ENCODE results near the gene NOX5.

DNA sequence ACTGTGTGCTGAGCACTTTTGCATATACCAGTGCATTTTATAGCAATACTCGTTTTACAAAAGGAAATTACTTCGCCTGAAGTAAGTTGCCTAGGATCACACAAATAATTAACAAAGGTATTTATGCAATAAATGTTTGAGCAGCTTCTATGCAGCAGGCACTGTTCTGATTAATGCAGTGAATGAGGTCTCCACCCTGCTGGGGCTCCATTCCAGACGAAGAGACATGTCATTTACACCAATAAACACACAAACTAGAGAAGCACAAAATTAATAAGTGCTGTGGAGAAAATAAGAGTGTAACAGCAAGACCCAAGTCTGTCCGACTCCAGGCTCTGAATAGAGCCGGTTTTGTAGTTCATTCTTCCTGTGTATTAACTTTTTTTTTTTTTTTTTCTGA lies 17.5 kb downstream of the NOX5 start:
- TF ChIP-seq, protein P1, sequence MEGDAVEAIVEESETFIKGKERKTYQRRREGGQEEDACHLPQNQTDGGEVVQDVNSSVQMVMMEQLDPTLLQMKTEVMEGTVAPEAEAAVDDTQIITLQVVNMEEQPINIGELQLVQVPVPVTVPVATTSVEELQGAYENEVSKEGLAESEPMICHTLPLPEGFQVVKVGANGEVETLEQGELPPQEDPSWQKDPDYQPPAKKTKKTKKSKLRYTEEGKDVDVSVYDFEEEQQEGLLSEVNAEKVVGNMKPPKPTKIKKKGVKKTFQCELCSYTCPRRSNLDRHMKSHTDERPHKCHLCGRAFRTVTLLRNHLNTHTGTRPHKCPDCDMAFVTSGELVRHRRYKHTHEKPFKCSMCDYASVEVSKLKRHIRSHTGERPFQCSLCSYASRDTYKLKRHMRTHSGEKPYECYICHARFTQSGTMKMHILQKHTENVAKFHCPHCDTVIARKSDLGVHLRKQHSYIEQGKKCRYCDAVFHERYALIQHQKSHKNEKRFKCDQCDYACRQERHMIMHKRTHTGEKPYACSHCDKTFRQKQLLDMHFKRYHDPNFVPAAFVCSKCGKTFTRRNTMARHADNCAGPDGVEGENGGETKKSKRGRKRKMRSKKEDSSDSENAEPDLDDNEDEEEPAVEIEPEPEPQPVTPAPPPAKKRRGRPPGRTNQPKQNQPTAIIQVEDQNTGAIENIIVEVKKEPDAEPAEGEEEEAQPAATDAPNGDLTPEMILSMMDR (IDR thresholded peaks at IDR 0.05), result no peak
- TF ChIP-seq POLR2AphosphoS5 (IDR thresholded peaks at IDR 0.05), result no peak
- TF ChIP-seq EP300 (IDR thresholded peaks at IDR 0.05), result no peak
- no peak for TF ChIP-seq POLR2A (IDR thresholded peaks at IDR 0.05)

Data from stomach (tissue), 4 donors.